IPS-18a (cell line): ENCODE results near the gene PSTPIP2.

Source experiments
- H3K27ac ChIP-seq: one replicate; pipeline ENCODE4 v1.5.1; 2013; ENCODE audit warnings: low read length
- H3K27me3 ChIP-seq: one replicate; pipeline ENCODE4 v1.6.1; 2013; ENCODE audit warnings: mild to moderate bottlenecking, low read length; ENCODE audit not compliant: control insufficient read depth, insufficient read depth
- H3K36me3 ChIP-seq: one replicate; pipeline ENCODE4 v1.6.1; 2013; ENCODE audit warnings: low read depth, low read length; ENCODE audit not compliant: control insufficient read depth
- H3K4me1 ChIP-seq: one replicate; pipeline ENCODE4 v1.6.1; 2013; ENCODE audit warnings: low read depth, low read length; ENCODE audit not compliant: control insufficient read depth
- H3K4me3 ChIP-seq: one replicate; pipeline ENCODE4 v1.5.1; 2013; ENCODE audit warnings: low read length
- H3K9ac ChIP-seq: one replicate; pipeline ENCODE4 v1.6.1; 2013; ENCODE audit warnings: mild to moderate bottlenecking, low read length, moderate library complexity
- H3K9me3 ChIP-seq: one replicate; pipeline ENCODE4 v1.6.1; 2013; ENCODE audit warnings: low read depth, low read length; ENCODE audit not compliant: control insufficient read depth

PSTPIP2 gene

GRCh38 chr18:46019936-46020335 is 52.1 kb downstream of the PSTPIP2 start:
- no peak overlapping the region for H3K27ac ChIP-seq
- no peaks in the 10 kb centered on the region for H3K36me3 ChIP-seq
- H3K4me3 ChIP-seq = no peak overlapping the region
- H3K27me3 ChIP-seq = no peaks in the 10 kb centered on the region
- no peaks in the 10 kb centered on the region for H3K4me1 ChIP-seq
- no peak overlapping the region for H3K9ac ChIP-seq
- H3K9me3 ChIP-seq = no peaks in the 10 kb centered on the region

- H3K4me1 ChIP-seq = no peaks in the 10 kb centered on the region
- no peaks in the 10 kb centered on the region for H3K36me3 ChIP-seq
- no peak overlapping the region for H3K9ac ChIP-seq
- H3K9me3 ChIP-seq = no peaks in the 10 kb centered on the region
- no peaks in the 10 kb centered on the region for H3K27me3 ChIP-seq
- H3K27ac ChIP-seq = no peak overlapping the region
- no peak overlapping the region for H3K4me3 ChIP-seq
Measured at GRCh38 chr18:46013484-46014189, 58.4 kb downstream of the PSTPIP2 start.

GRCh38 chr18:46010676-46011075 is 61.4 kb downstream of the PSTPIP2 start:
- Histone ChIP-seq H3K27me3 (no peaks in the 10 kb centered on the region), H3K4me3 (no peak overlapping the region), H3K9me3 (no peaks in the 10 kb centered on the region), H3K9ac (no peak overlapping the region), H3K27ac (no peak overlapping the region), H3K4me1 (peaks cover 2% of the 10 kb centered on the region), H3K36me3 (no peaks in the 10 kb centered on the region)

- Histone ChIP-seq H3K4me3 (no peak overlapping the region), H3K27ac (no peak overlapping the region), H3K9ac (no peak overlapping the region), H3K9me3 (no peaks in the 10 kb centered on the region), H3K4me1 (peaks cover 2% of the 10 kb centered on the region), H3K36me3 (no peaks in the 10 kb centered on the region), H3K27me3 (no peaks in the 10 kb centered on the region)
Measured at GRCh38 chr18:46010050-46010449, 62.0 kb downstream of the PSTPIP2 start.

- H3K36me3 ChIP-seq = no peaks in the 10 kb centered on the region
- H3K9me3 ChIP-seq = no peaks in the 10 kb centered on the region
- no peaks in the 10 kb centered on the region for H3K27me3 ChIP-seq
- peaks cover 2% of the 10 kb centered on the region for H3K4me1 ChIP-seq
- H3K4me3 ChIP-seq = no peak overlapping the region
- H3K27ac ChIP-seq = no peak overlapping the region
- no peak overlapping the region for H3K9ac ChIP-seq
Measured at GRCh38 chr18:46009125-46009840, 62.8 kb downstream of the PSTPIP2 start.

GRCh38 chr18:46008531-46008930 is 63.5 kb downstream of the PSTPIP2 start:
- H3K36me3 ChIP-seq = no peaks in the 10 kb centered on the region

GRCh38 chr18:46007165-46007564 is 64.9 kb downstream of the PSTPIP2 start:
- no peaks in the 10 kb centered on the region for H3K36me3 ChIP-seq
- no peaks in the 10 kb centered on the region for H3K9me3 ChIP-seq
- no peak overlapping the region for H3K4me3 ChIP-seq
- no peak overlapping the region for H3K9ac ChIP-seq
- H3K27me3 ChIP-seq = no peaks in the 10 kb centered on the region
- no peak overlapping the region for H3K27ac ChIP-seq
- peaks cover 2% of the 10 kb centered on the region for H3K4me1 ChIP-seq

More at GRCh38 chr18:46008531-46008930, 63.5 kb downstream of the PSTPIP2 start:
- Histone ChIP-seq H3K4me3 (no peak overlapping the region), H3K27ac (no peak overlapping the region), H3K9ac (no peak overlapping the region), H3K9me3 (no peaks in the 10 kb centered on the region), H3K4me1 (peaks cover 2% of the 10 kb centered on the region), H3K27me3 (no peaks in the 10 kb centered on the region)

GRCh38 chr18:46002934-46003333 is 69.1 kb downstream of the PSTPIP2 start:
- Histone ChIP-seq H3K4me1 (peaks cover 2% of the 10 kb centered on the region), H3K4me3 (no peak overlapping the region), H3K9me3 (no peaks in the 10 kb centered on the region), H3K36me3 (no peaks in the 10 kb centered on the region), H3K27ac (no peak overlapping the region), H3K27me3 (no peaks in the 10 kb centered on the region), H3K9ac (no peak overlapping the region)

GRCh38 chr18:46001892-46002291 is 70.2 kb downstream of the PSTPIP2 start:
- Histone ChIP-seq H3K27ac (no peak overlapping the region), H3K4me3 (no peak overlapping the region), H3K27me3 (no peaks in the 10 kb centered on the region), H3K9ac (no peak overlapping the region), H3K36me3 (no peaks in the 10 kb centered on the region), H3K4me1 (peaks cover 2% of the 10 kb centered on the region), H3K9me3 (no peaks in the 10 kb centered on the region)

- Histone ChIP-seq H3K4me1 (no peaks in the 10 kb centered on the region), H3K27me3 (no peaks in the 10 kb centered on the region), H3K4me3 (no peak overlapping the region), H3K9me3 (no peaks in the 10 kb centered on the region), H3K27ac (no peak overlapping the region), H3K9ac (no peak overlapping the region), H3K36me3 (no peaks in the 10 kb centered on the region)
Measured at GRCh38 chr18:46001074-46001473, 71.0 kb downstream of the PSTPIP2 start.

- Histone ChIP-seq H3K9me3 (no peaks in the 10 kb centered on the region), H3K4me3 (no peak overlapping the region), H3K27ac (no peak overlapping the region), H3K36me3 (no peaks in the 10 kb centered on the region), H3K27me3 (no peaks in the 10 kb centered on the region), H3K9ac (no peak overlapping the region), H3K4me1 (no peaks in the 10 kb centered on the region)
Measured at GRCh38 chr18:45999536-45999935, 72.5 kb downstream of the PSTPIP2 start.

- H3K36me3 ChIP-seq = no peaks in the 10 kb centered on the region
- H3K4me1 ChIP-seq = no peaks in the 10 kb centered on the region
- H3K27me3 ChIP-seq = no peaks in the 10 kb centered on the region
- no peaks in the 10 kb centered on the region for H3K9me3 ChIP-seq
- no peak overlapping the region for H3K9ac ChIP-seq
- no peak overlapping the region for H3K4me3 ChIP-seq
- no peak overlapping the region for H3K27ac ChIP-seq
Measured at GRCh38 chr18:45998244-45998643, 73.8 kb downstream of the PSTPIP2 start.
